ENCODE data around the gene NACAD. TPM values are rescaled to one million over a fixed set of nuclear protein-coding genes. Genes with fewer than 3 reads are reported as not detected.

The NACAD gene
- total RNA-seq, 1 experiment from 2014 or later = 0.90 TPM

DNA sequence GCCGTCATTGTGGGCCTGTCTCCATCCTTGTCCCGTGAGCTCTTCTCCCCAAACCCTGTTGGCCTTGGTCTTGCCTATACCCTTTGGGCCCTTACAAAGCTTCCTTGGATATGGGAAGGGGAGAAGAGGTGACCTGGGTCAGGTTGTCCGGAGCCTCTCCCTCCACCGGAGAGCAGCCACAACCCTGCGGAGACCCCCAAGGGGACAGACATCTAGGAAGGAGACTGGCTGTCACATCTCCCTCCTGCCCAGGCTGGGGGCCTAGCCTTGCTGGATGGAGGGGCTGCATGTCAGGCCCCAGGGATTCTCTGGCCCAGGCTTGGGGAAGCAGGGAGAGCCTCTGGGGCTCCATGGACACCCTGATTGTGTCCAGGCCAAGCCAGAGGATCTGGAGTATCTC lies 11.8 kb downstream of the NACAD start:
- H3K9me3 Mint-ChIP-seq (ENCODE audit: low read depth, unreplicated experiment) = no peaks in the 10 kb centered on the region
- BruUV-seq (replicated peaks) = no TSS peak
- H3K4me3 Mint-ChIP-seq (ENCODE audit: low read depth, unreplicated experiment) = no peak overlapping the region
- peaks cover 14% of the 10 kb centered on the region for H3K4me1 Mint-ChIP-seq (ENCODE audit: low read depth, unreplicated experiment)
- no peaks in the 10 kb centered on the region for H3K27me3 Mint-ChIP-seq (ENCODE audit: unreplicated experiment)
- peaks cover 19% of the 10 kb centered on the region for H3K36me3 Mint-ChIP-seq (ENCODE audit: insufficient read depth, unreplicated experiment)
- CTCF ChIA-PET = interaction anchor here (1.0 kb wide), 1 partner anchor 63 kb away, joined by 3 read pairs; no protein-coding TSS in a partner anchor
- no peak overlapping the region for H3K27ac Mint-ChIP-seq (ENCODE audit: unreplicated experiment)
- DNase-seq = no peak
- intact Hi-C loops (cut with micrococcal nuclease; ENCODE audit: unreplicated experiment) = no loop called here
- TF ChIP-seq, protein P1, sequence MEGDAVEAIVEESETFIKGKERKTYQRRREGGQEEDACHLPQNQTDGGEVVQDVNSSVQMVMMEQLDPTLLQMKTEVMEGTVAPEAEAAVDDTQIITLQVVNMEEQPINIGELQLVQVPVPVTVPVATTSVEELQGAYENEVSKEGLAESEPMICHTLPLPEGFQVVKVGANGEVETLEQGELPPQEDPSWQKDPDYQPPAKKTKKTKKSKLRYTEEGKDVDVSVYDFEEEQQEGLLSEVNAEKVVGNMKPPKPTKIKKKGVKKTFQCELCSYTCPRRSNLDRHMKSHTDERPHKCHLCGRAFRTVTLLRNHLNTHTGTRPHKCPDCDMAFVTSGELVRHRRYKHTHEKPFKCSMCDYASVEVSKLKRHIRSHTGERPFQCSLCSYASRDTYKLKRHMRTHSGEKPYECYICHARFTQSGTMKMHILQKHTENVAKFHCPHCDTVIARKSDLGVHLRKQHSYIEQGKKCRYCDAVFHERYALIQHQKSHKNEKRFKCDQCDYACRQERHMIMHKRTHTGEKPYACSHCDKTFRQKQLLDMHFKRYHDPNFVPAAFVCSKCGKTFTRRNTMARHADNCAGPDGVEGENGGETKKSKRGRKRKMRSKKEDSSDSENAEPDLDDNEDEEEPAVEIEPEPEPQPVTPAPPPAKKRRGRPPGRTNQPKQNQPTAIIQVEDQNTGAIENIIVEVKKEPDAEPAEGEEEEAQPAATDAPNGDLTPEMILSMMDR (IDR thresholded peaks at IDR 0.05; ENCODE audit: unreplicated experiment) = no peak

DNA sequence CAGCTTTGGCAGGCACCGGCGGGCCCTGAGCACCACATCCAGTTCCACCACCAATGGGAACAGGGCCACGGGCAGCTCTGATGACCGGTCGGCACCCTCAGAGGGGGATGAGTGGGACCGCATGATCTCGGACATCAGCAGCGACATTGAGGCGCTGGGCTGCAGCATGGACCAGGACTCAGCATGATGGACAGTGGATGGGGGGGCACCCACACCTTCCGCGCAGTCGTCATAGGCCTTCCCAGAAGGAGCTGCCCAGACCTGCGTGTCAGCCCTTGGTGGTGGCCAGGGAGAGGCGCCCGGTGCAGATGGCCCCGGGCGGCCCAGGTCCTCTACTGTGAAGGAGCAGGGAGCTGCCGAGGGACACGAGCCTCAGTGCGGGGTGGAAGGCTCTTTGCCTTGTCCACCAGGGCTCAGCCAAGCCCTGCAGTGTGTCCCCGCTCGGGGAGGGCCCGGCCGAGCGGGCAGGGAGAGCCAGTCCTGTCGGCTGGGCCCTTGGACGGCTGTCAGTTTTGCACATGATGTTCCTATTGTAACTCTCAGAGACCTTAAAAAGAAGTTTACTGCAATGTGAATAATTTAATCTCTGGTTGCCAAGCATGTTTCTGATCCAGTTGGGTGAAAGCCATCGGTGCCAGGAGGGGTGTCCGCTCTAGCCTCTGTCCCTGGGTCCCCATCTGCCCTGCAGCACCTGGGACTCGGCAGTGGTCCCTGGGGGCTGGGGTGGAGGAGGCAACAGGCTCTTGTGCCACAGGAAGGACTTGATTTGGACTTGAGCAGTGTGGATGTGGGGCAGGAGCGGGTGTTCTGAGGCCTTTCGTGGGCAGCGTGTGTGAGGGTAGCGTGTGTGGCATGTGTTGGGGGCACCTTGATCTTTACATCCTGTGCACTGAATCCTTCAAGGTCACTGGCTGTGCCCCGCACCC lies 12.6 kb downstream of the NACAD start:
- CTCF ChIA-PET = interaction anchor here (1.0 kb wide), 1 partner anchor 62 kb away, joined by 3 read pairs; no protein-coding TSS in a partner anchor
- TF ChIP-seq, protein P1 (IDR thresholded peaks at IDR 0.05; ENCODE audit: unreplicated experiment) = no peak
- peaks cover 14% of the 10 kb centered on the region for H3K4me1 Mint-ChIP-seq (ENCODE audit: low read depth, unreplicated experiment)
- no TSS peak for BruUV-seq (replicated peaks)
- no peak overlapping the region for H3K27ac Mint-ChIP-seq (ENCODE audit: unreplicated experiment)
- H3K4me3 Mint-ChIP-seq (ENCODE audit: low read depth, unreplicated experiment) = no peak overlapping the region
- intact Hi-C loops (cut with micrococcal nuclease; ENCODE audit: unreplicated experiment) = no loop called here
- H3K9me3 Mint-ChIP-seq (ENCODE audit: low read depth, unreplicated experiment) = no peaks in the 10 kb centered on the region
- no peaks in the 10 kb centered on the region for H3K27me3 Mint-ChIP-seq (ENCODE audit: unreplicated experiment)
- H3K36me3 Mint-ChIP-seq (ENCODE audit: insufficient read depth, unreplicated experiment) = peaks cover 19% of the 10 kb centered on the region
- DNase-seq = no peak

DNA sequence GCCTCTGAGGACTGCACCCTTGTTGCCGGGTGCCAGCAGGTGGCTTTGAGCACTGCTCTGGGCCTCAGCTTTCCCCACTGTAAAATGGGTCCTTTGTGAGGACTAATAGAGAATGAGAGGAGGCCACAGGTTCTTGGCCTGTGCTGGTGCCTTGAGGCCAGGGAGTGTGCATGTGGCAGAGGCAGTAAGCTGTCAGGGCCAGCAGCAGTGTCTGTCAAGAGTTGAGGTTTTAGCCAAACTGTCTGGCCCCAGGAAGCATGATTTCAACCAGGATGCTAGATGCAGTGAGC lies 13.5 kb downstream of the NACAD start:
- peaks cover 19% of the 10 kb centered on the region for H3K36me3 Mint-ChIP-seq (ENCODE audit: insufficient read depth, unreplicated experiment)
- H3K27me3 Mint-ChIP-seq (ENCODE audit: unreplicated experiment) = no peaks in the 10 kb centered on the region
- intact Hi-C loops (cut with micrococcal nuclease; ENCODE audit: unreplicated experiment) = no loop called here
- CTCF ChIA-PET = no interaction called here
- BruUV-seq (replicated peaks) = no TSS peak
- TF ChIP-seq, protein P1 (IDR thresholded peaks at IDR 0.05; ENCODE audit: unreplicated experiment) = no peak
- no peak for DNase-seq
- H3K9me3 Mint-ChIP-seq (ENCODE audit: low read depth, unreplicated experiment) = no peaks in the 10 kb centered on the region
- no peak overlapping the region for H3K27ac Mint-ChIP-seq (ENCODE audit: unreplicated experiment)
- H3K4me3 Mint-ChIP-seq (ENCODE audit: low read depth, unreplicated experiment) = no peak overlapping the region
- H3K4me1 Mint-ChIP-seq (ENCODE audit: low read depth, unreplicated experiment) = peaks cover 14% of the 10 kb centered on the region

DNA sequence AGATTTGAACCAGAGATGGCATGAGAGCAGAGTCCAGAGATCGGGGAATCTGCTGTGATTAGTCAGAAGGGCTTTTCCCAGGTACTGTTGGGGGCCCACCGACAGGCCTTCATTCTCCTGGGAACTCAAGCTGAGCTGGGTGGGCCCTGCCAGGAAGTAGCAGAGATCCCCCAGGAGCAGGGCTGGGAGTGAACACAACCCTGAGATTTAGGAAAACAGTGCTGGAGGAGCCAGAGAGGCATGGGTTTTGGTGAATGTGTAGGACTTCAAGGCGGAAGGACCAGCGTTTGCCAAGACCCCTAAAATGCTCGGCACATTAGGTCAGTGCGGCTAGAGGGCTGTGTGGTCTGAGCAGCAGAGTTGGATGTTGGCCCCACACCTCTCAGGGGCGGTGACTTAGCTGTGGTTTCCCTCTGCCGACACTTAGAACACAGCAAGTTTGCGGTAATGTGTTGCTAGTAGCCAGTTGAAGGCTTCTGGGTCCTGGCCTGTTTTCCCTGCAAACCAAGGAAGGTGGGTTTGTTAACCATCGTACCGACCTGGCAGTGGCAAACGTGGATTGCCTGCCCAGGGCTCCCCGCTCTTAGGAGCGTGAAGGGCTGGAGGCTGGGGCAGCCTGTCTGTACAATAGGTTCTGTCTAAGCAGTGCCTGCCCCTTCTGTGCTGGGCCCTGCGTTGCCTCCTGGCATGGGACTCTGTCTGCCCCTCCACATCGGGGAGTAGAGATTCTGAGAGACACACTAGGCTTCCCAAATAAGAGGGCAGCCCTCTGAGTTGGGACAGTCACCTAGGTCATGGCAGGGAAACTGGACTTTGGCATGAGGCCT lies 14.0 kb downstream of the NACAD start:
- CTCF ChIA-PET = no interaction called here
- H3K9me3 Mint-ChIP-seq (ENCODE audit: low read depth, unreplicated experiment) = no peaks in the 10 kb centered on the region
- DNase-seq = no peak
- TF ChIP-seq, protein P1 (IDR thresholded peaks at IDR 0.05; ENCODE audit: unreplicated experiment) = no peak
- no peaks in the 10 kb centered on the region for H3K27me3 Mint-ChIP-seq (ENCODE audit: unreplicated experiment)
- H3K27ac Mint-ChIP-seq (ENCODE audit: unreplicated experiment) = no peak overlapping the region
- intact Hi-C loops (cut with micrococcal nuclease; ENCODE audit: unreplicated experiment) = no loop called here
- no TSS peak for BruUV-seq (replicated peaks)
- peaks cover 14% of the 10 kb centered on the region for H3K4me1 Mint-ChIP-seq (ENCODE audit: low read depth, unreplicated experiment)
- H3K36me3 Mint-ChIP-seq (ENCODE audit: insufficient read depth, unreplicated experiment) = peaks cover 19% of the 10 kb centered on the region
- H3K4me3 Mint-ChIP-seq (ENCODE audit: low read depth, unreplicated experiment) = no peak overlapping the region
